Gastroesophageal sphincter (tissue), 4 donors: ENCODE measurements around the gene RAB26. TPM values are rescaled to one million over a fixed set of nuclear protein-coding genes. Genes with fewer than 3 reads are reported as not detected.

ENCODE experiments used
- ATAC-seq: fragments of 150-250 bp; one replicate; pipeline ENCODE4 v1.9.1; 2016; ENCODE audit warnings: mild to moderate bottlenecking, moderate library complexity
- H3K27ac ChIP-seq, 4 donors: fragments of 200-600 bp; sonication (generic) in 3 of 4; 1 replicate in 3 of 4; 2 replicates in 1 of 4; pipeline ENCODE4 v1.5.1; 2016 to 2019
- H3K27me3 ChIP-seq: fragments of 200-600 bp; sonication (generic); one replicate; pipeline ENCODE4 v1.5.1; 2019
- H3K36me3 ChIP-seq, 2 donors: fragments of 200-600 bp; sonication (generic); one replicate each; pipeline ENCODE4 v1.5.1; 2019; ENCODE audit warnings: control low read depth in 1 of 2
- H3K4me1 ChIP-seq, 3 donors: fragments of 200-600 bp; sonication (generic); 1 replicate in 2 of 3; 2 replicates in 1 of 3; pipeline ENCODE4 v1.5.1; 2016 to 2019; ENCODE audit warnings: control low read depth in 2 of 3
- H3K4me3 ChIP-seq, 2 donors: fragments of 200-600 bp; sonication (generic); one replicate each; pipeline ENCODE4 v1.5.1; 2019; ENCODE audit warnings: mild to moderate bottlenecking in 1 of 2, moderate library complexity in 1 of 2
- H3K9me3 ChIP-seq, 3 donors: fragments of 200-600 bp; sonication (generic); one replicate each; pipeline ENCODE4 v1.5.1; 2017 to 2019; ENCODE audit warnings: control low read depth in 2 of 3
- EP300 ChIP-seq: sonication (generic); formaldehyde crosslinking; IDR thresholded peaks from one replicate; pipeline ENCODE4 v1.6.1; 2017; ENCODE audit warnings: antibody characterized with exemption, mild to moderate bottlenecking
- POLR2A ChIP-seq, 2 donors: fragments of 450-650 bp; IDR thresholded peaks; one replicate each; pipeline ENCODE4 v1.6.1; 2017; ENCODE audit warnings: antibody characterized with exemption in 2 of 2, mild to moderate bottlenecking in 2 of 2, moderate library complexity in 1 of 2
- POLR2AphosphoS5 ChIP-seq: sonication (generic); formaldehyde crosslinking; IDR thresholded peaks from one replicate; pipeline ENCODE4 v1.6.1; 2017; ENCODE audit warnings: antibody characterized with exemption
- WGBS, 2 donors: methylation state at CpG; one replicate each; pipeline ENCODE4 v1.1.5; 2018; ENCODE audit warnings: low coverage in 1 of 2; 5-methylcytosine and 5-hydroxymethylcytosine counted together
- total RNA-seq, 4 donors: library from RNA; depleted of rRNA; stranded (reverse); fragments of >200 nt; gene quantifications; one replicate each; pipeline ENCODE4 v1.1.0, GENCODE V29; 2016
- TF ChIP-seq, protein P1 (sequence below), 4 experiments: fragments of 200-600 bp in 2 of 4; fragments of 450-650 bp in 2 of 4; sonication (generic) in 1 of 4; IDR thresholded peaks; one replicate each; pipeline ENCODE4 v1.5.1; 2017 to 2019; ENCODE audit warnings: antibody characterized with exemption in 4 of 4, mild to moderate bottlenecking in 2 of 4, moderate library complexity in 2 of 4

RAB26 gene
- total RNA-seq, 4 donors from 2014 or later, result 0.39 to 1.0 TPM; not detected in 2

- WGBS, 2 donors, result 56 to 75% methylated on average over 10 to 19 of the region's 31 CpGs
- no peak overlapping the region for H3K4me3 ChIP-seq
Measured at GRCh38 chr16:2142942-2143877, 5.2 kb upstream of the RAB26 start.

GRCh38 chr16:2143878-2144485 is 4.4 kb upstream of the RAB26 start:
- Histone ChIP-seq H3K4me3 (no peak overlapping the region), H3K36me3 (no peaks in the 10 kb centered on the region), H3K27ac (no peak overlapping the region), H3K9me3 (no peaks in the 10 kb centered on the region), H3K27me3 (no peaks in the 10 kb centered on the region), H3K4me1 (peaks cover 4 to 27% (median 10%) of the 10 kb centered on the region in 3 donors)
- TF ChIP-seq, protein P1, sequence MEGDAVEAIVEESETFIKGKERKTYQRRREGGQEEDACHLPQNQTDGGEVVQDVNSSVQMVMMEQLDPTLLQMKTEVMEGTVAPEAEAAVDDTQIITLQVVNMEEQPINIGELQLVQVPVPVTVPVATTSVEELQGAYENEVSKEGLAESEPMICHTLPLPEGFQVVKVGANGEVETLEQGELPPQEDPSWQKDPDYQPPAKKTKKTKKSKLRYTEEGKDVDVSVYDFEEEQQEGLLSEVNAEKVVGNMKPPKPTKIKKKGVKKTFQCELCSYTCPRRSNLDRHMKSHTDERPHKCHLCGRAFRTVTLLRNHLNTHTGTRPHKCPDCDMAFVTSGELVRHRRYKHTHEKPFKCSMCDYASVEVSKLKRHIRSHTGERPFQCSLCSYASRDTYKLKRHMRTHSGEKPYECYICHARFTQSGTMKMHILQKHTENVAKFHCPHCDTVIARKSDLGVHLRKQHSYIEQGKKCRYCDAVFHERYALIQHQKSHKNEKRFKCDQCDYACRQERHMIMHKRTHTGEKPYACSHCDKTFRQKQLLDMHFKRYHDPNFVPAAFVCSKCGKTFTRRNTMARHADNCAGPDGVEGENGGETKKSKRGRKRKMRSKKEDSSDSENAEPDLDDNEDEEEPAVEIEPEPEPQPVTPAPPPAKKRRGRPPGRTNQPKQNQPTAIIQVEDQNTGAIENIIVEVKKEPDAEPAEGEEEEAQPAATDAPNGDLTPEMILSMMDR (IDR thresholded peaks at IDR 0.05), result no peak
- TF ChIP-seq POLR2AphosphoS5, result no peak
- TF ChIP-seq POLR2A (IDR thresholded peaks at IDR 0.05), result no peak
- no peak for TF ChIP-seq EP300
- ATAC-seq, result no peak
- no CpG with 5 or more reads among the region's 17 CpGs for WGBS, 2 donors

More at GRCh38 chr16:2142942-2143877, 5.2 kb upstream of the RAB26 start:
- Histone ChIP-seq H3K9me3 (no peaks in the 10 kb centered on the region), H3K27ac (no peak overlapping the region), H3K4me1 (peaks cover 0 to 20% (median 5%) of the 10 kb centered on the region in 3 donors), H3K36me3 (no peaks in the 10 kb centered on the region), H3K27me3 (no peaks in the 10 kb centered on the region)
- TF ChIP-seq POLR2AphosphoS5 (no peak), POLR2A (IDR thresholded peaks at IDR 0.05) (no peak), EP300 (no peak)
- TF ChIP-seq, protein P1 (IDR thresholded peaks at IDR 0.05), result no peak
- no peak for ATAC-seq

DNA sequence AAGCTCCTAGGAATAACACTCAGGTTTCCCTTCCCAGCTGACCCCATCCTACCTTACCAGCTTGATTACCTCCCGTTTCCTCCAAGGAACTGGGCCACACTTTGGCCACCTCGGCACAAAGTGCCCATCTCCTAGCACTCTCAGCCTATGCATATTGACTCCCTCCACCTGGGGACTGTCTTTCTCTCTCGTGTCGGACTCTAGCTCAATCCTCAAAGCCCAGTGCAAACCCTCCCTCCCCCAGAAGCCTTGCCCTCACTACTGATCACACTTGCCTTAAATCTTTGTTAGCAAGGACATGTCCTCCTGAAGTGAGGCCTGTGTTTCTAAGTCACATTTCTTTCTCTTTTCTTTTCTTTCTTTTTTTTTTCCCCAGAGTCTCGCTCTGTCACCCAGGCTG is 2.6 kb upstream of the RAB26 start:
- Histone ChIP-seq H3K4me1 (peaks cover 5 to 36% (median 19%) of the 10 kb centered on the region in 3 donors), H3K9me3 (no peaks in the 10 kb centered on the region), H3K36me3 (no peaks in the 10 kb centered on the region), H3K4me3 (no peak overlapping the region), H3K27ac (no peak overlapping the region), H3K27me3 (no peaks in the 10 kb centered on the region)
- TF ChIP-seq EP300 (no peak), POLR2A (IDR thresholded peaks at IDR 0.05) (no peak), POLR2AphosphoS5 (no peak)
- TF ChIP-seq, protein P1 (IDR thresholded peaks at IDR 0.05), result no peak
- ATAC-seq, result no peak
- 78 to 89% methylated on average over 4 of the region's 5 CpGs for WGBS, 2 donors

- no peaks in the 10 kb centered on the region for H3K9me3 ChIP-seq
- peaks cover 0 to 11% of the 10 kb centered on the region in 2 donors for H3K36me3 ChIP-seq
- no peaks in the 10 kb centered on the region for H3K27me3 ChIP-seq
- ATAC-seq, result no peak
- TF ChIP-seq POLR2A (IDR thresholded peaks at IDR 0.05), result no peak
- no peak for TF ChIP-seq EP300
- no peak for TF ChIP-seq POLR2AphosphoS5
- TF ChIP-seq, protein P1 (IDR thresholded peaks at IDR 0.05), result no peak
- WGBS, 2 donors, result 100% methylated on average over 1 of the region's 6 CpGs; no CpG with 5 or more reads in 1 of the 2 donors
- H3K4me1 ChIP-seq, result peaks cover 5 to 50% (median 34%) of the 10 kb centered on the region in 3 donors
- H3K4me3 ChIP-seq, result no peak overlapping the region
- peak overlapping the region in 3 of 4 donors; percentile 75 to 87 (median 80) for H3K27ac ChIP-seq
Measured at GRCh38 chr16:2147378-2147777, 1.0 kb upstream of the RAB26 start.
